Endothelial cell of umbilical vein (primary cell): Measurements from ENCODE around the gene NUDT22. TPM values are rescaled to one million over a fixed set of nuclear protein-coding genes. Genes with fewer than 3 reads are reported as not detected.

Experiments
- BruUV-seq: library from RNA; stranded (reverse); fragments of 400-500 nt; replicated peaks from 2 replicates; lab custom pipeline; 2021; lab: Mats Ljungman, UMichigan
- CTCF ChIA-PET: fragments of 300-600, 350-600 bp; sonication (Branson Sonifier 250); formaldehyde crosslinking; loops from one replicate; lab custom pipeline; 2021; ENCODE audit warnings: antibody characterized with exemption, inconsistent platforms; lab: Charles Lee
- POLR2A ChIA-PET: fragments of 300-600, 350-600 bp; sonication (Branson Sonifier 250); formaldehyde crosslinking; loops from one replicate; lab custom pipeline; 2021; ENCODE audit warnings: antibody characterized with exemption, inconsistent platforms; lab: Charles Lee
- DNase-seq: peaks from one replicate; pipeline ENCODE4 v3.0.0-alpha.2; 2011; ENCODE audit warnings: low read depth, low spot score
- FAIRE-seq: peaks from 2 replicates; lab custom pipeline; 2011; peaks lifted over from hg19 to GRCh38; lab: Jason Lieb, UNC
- H2AFZ ChIP-seq: 2 replicates; pipeline ENCODE4 v1.6.0; 2012; ENCODE audit warnings: low read depth, low read length, control low read depth, inconsistent platforms
- H3K27ac ChIP-seq: 2 replicates; pipeline ENCODE4 v1.5.1; 2011; ENCODE audit warnings: low read depth, mild to moderate bottlenecking, control low read depth, low read length, moderate library complexity; ENCODE audit not compliant: insufficient read depth
- H3K27me3 ChIP-seq, 2 experiments: 2 replicates each; pipeline versions ENCODE4 v1.6.0 to v1.6.1; 2011; ENCODE audit warnings: low read length in 2 of 2, mixed read lengths in 1 of 2; ENCODE audit not compliant: control insufficient read depth in 2 of 2, insufficient read depth in 2 of 2
- H3K36me3 ChIP-seq, 2 experiments: 2 replicates in 1 of 2; 3 replicates in 1 of 2; pipeline ENCODE4 v1.5.1; 2011; ENCODE audit warnings: low read length in 2 of 2, mild to moderate bottlenecking in 1 of 2, moderate library complexity in 1 of 2; ENCODE audit not compliant: control insufficient read depth in 2 of 2, insufficient read depth in 2 of 2; ENCODE audit errors: extremely low read depth in 1 of 2
- H3K4me1 ChIP-seq: 3 replicates; pipeline ENCODE4 v1.5.1; 2011; ENCODE audit warnings: mild to moderate bottlenecking, low read length; ENCODE audit not compliant: control insufficient read depth, insufficient read depth; ENCODE audit errors: extremely low read depth
- H3K4me2 ChIP-seq: 2 replicates; pipeline ENCODE4 v1.6.1; 2011; ENCODE audit warnings: low read length, control low read depth, mixed read lengths; ENCODE audit not compliant: insufficient read depth
- H3K4me3 ChIP-seq, 3 experiments: fragments of 200-600 bp in 1 of 3; sonication (generic), shearing (Covaris generic) in 1 of 3; replicated peaks in 1 of 3; 2 replicates each; pipeline ENCODE4 v1.5.1; 2011 to 2016; ENCODE audit warnings: control low read depth in 3 of 3, low read length in 3 of 3, mild to moderate bottlenecking in 2 of 3, inconsistent platforms in 1 of 3, low read depth in 1 of 3, moderate library complexity in 1 of 3; ENCODE audit not compliant: insufficient read depth in 1 of 3
- H3K79me2 ChIP-seq: 2 replicates; pipeline ENCODE4 v1.6.0; 2012; ENCODE audit warnings: low read length, inconsistent platforms; ENCODE audit not compliant: control insufficient read depth, insufficient read depth
- H3K9ac ChIP-seq: replicated peaks from 2 replicates; pipeline ENCODE3; 2011; ENCODE audit warnings: low read length, control low read depth; ENCODE audit not compliant: insufficient read depth; ENCODE audit errors: extremely low read depth
- H3K9me1 ChIP-seq: replicated peaks from 3 replicates; pipeline ENCODE4 v1.6.0; 2011; ENCODE audit warnings: mild to moderate bottlenecking, low read length; ENCODE audit not compliant: control insufficient read depth, insufficient read depth; ENCODE audit errors: extremely low read depth
- H3K9me3 ChIP-seq: replicated peaks from 2 replicates; pipeline ENCODE4 v1.5.1; 2012; ENCODE audit warnings: low read length, inconsistent platforms; ENCODE audit not compliant: control insufficient read depth, insufficient read depth
- H4K20me1 ChIP-seq: replicated peaks from 2 replicates; pipeline ENCODE3; 2011; ENCODE audit warnings: mild to moderate bottlenecking, low read length; ENCODE audit not compliant: control insufficient read depth, insufficient read depth; ENCODE audit errors: extremely low read depth
- EZH2 ChIP-seq: IDR thresholded peaks from 2 replicates; pipeline ENCODE4 v1.6.1; 2012; ENCODE audit warnings: borderline replicate concordance, low read depth, mild to moderate bottlenecking, moderate library complexity, low read length, inconsistent platforms; ENCODE audit not compliant: severe bottlenecking
- FOS ChIP-seq: IDR thresholded peaks from 2 replicates; pipeline ENCODE4 v1.6.1; 2011; ENCODE audit warnings: mild to moderate bottlenecking, low read length, moderate library complexity, borderline replicate concordance; ENCODE audit not compliant: insufficient read depth
- GATA2 ChIP-seq: IDR thresholded peaks from 2 replicates; pipeline ENCODE4 v1.7.0; 2011; ENCODE audit warnings: low read depth, mild to moderate bottlenecking, moderate library complexity, mixed read lengths, low read length; ENCODE audit not compliant: insufficient read length, insufficient read depth
- JUN ChIP-seq: IDR thresholded peaks from 2 replicates; pipeline ENCODE4 v1.6.1; 2011; ENCODE audit warnings: borderline replicate concordance, low read depth; ENCODE audit not compliant: insufficient read length, insufficient read depth
- MYC ChIP-seq: IDR thresholded peaks from one replicate; pipeline ENCODE4 v1.6.1; 2011; ENCODE audit warnings: mild to moderate bottlenecking, low read depth, low read length
- POLR2A ChIP-seq: IDR thresholded peaks from 2 replicates; pipeline ENCODE4 v1.6.1; 2012; ENCODE audit warnings: low read depth, mild to moderate bottlenecking, control low read depth, low read length
- POLR2AphosphoS5 ChIP-seq: IDR thresholded peaks from 2 replicates; pipeline ENCODE4 v1.6.1; 2012; ENCODE audit warnings: low read depth, mild to moderate bottlenecking, control low read depth, low read length, moderate library complexity; ENCODE audit not compliant: insufficient read depth
- dilution Hi-C: fragments of 300-500 bp; cut with MboI; formaldehyde crosslinking; loops from one replicate; pipeline ENCODE4 v1.15.0; 2019; ENCODE audit warnings: low sequenced_read_pairs; ENCODE audit not compliant: extremely low pct_ligation_motif_present
- intact Hi-C: fragments of 100-400 bp; cut with micrococcal nuclease; formaldehyde crosslinking; loops from one replicate; pipeline ENCODE4 v1.10.0; 2022
- polyA plus RNA-seq, 4 experiments: library from polyadenylated mRNA; depleted of rRNA in 3 of 4; stranded (reverse) in 3 of 4; unstranded in 1 of 4; fragments of >200 nt; gene quantifications; 2 replicates each; pipeline versions ENCODE4 v1.2.1 to v1.2.3, GENCODE V29; 2011 to 2012; ENCODE audit warnings: missing spikeins in 1 of 4
- total RNA-seq: library from RNA; stranded (reverse); gene quantifications from 2 replicates; pipeline ENCODE4 v1.2.3, GENCODE V29; 2021
- TF ChIP-seq, protein P1 (sequence below), 2 donors: IDR thresholded peaks; 1 replicate in 1 of 2; 2 replicates in 1 of 2; pipeline ENCODE4 v1.5.1; 2011; ENCODE audit warnings: low read length in 2 of 2, mild to moderate bottlenecking in 2 of 2, moderate library complexity in 2 of 2, control low read depth in 1 of 2, inconsistent platforms in 1 of 2, low read depth in 1 of 2; ENCODE audit not compliant: insufficient read depth in 1 of 2; ENCODE audit errors: extremely low read depth in 1 of 2

The NUDT22 gene
- total and polyA plus RNA-seq, 2 donors (not counting 3 experiments of a cell fraction or from before 2014, with no cell fraction given): 37.8 to 54.8 TPM

DNA sequence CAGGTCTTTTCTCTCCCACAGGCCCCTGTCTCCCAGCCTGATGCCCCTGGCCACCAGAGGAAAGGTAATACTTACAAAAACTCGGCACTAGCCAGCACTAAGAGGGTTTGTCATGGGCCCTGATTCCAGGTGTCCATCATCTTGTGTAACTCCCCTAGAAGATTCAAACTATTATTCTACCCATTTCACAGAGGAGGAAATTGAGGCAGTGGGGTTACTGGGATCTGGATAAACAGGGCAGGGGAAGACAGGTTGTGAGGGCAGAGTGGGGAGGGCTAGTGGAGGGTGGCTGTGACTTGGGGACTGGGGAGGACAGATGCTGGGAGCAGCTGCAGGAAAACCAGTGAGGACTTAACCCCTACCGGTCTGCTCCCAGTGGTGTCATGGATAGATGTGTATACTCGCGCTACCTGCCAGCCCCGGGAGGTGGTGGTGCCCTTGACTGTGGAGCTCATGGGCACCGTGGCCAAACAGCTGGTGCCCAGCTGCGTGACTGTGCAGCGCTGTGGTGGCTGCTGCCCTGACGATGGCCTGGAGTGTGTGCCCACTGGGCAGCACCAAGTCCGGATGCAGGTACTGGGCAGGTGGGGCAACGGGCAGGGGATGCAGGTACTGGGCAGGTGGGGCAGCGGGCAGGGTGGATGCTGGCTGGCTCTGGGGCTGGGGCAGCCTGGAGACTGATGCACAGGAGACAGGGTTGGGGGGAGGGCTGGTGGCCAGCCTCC lies 9.5 kb downstream of the NUDT22 start:
- dilution Hi-C loops (no loop called here), intact Hi-C loops (no loop called here)
- H3K9me1 ChIP-seq: no peaks in the 10 kb centered on the region
- peaks cover 6 to 8% of the 10 kb centered on the region in 2 experiments for H3K36me3 ChIP-seq
- no peak overlapping the region for H2AFZ ChIP-seq
- BruUV-seq: no TSS peak
- H3K9me3 ChIP-seq: no peaks in the 10 kb centered on the region
- H3K79me2 ChIP-seq: no peaks in the 10 kb centered on the region
- peak overlapping the region; percentile 48 to 63 (median 51) for H3K4me3 ChIP-seq
- H3K27ac ChIP-seq: no peak overlapping the region
- ChIA-PET CTCF (interaction anchor here (1.2 to 2.2 kb wide), 3 partner anchors 9 to 31 kb away, joined by 3 to 7 read pairs (median 6); partner anchors contain the start of genes NUDT22 and TRPT1), POLR2A (no interaction called here)
- peaks cover 17% of the 10 kb centered on the region for H3K4me1 ChIP-seq
- H3K9ac ChIP-seq: peak overlapping the region; percentile 6
- DNase-seq (no peak), FAIRE-seq (no peak)
- H3K4me2 ChIP-seq: peak overlapping the region; percentile 71
- TF ChIP-seq, protein P1, sequence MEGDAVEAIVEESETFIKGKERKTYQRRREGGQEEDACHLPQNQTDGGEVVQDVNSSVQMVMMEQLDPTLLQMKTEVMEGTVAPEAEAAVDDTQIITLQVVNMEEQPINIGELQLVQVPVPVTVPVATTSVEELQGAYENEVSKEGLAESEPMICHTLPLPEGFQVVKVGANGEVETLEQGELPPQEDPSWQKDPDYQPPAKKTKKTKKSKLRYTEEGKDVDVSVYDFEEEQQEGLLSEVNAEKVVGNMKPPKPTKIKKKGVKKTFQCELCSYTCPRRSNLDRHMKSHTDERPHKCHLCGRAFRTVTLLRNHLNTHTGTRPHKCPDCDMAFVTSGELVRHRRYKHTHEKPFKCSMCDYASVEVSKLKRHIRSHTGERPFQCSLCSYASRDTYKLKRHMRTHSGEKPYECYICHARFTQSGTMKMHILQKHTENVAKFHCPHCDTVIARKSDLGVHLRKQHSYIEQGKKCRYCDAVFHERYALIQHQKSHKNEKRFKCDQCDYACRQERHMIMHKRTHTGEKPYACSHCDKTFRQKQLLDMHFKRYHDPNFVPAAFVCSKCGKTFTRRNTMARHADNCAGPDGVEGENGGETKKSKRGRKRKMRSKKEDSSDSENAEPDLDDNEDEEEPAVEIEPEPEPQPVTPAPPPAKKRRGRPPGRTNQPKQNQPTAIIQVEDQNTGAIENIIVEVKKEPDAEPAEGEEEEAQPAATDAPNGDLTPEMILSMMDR (IDR thresholded peaks at IDR 0.05; ENCODE audit: extremely low read depth in 1 of 2, insufficient read depth in 1 of 2, low read depth in 1 of 2, low read length in 2 of 2): no peak
- TF ChIP-seq JUN (no peak), MYC (no peak), FOS (no peak), POLR2A (no peak), EZH2 (no peak), POLR2AphosphoS5 (no peak), GATA2 (no peak)
- no peaks in the 10 kb centered on the region for H3K27me3 ChIP-seq
- H4K20me1 ChIP-seq: no peaks in the 10 kb centered on the region
